SHP77 treated with DMSO at 0.1 percent for 48 hours (cell line): ENCODE results near the gene PRR3.

Experiments
- DNase-seq: peaks from one replicate; lab custom pipeline; 2025; lab: John Stamatoyannopoulos, UW

Gene PRR3

GRCh38 chr6:30537931-30538330 lies 19.2 kb upstream of the PRR3 start:
- no peak for DNase-seq

- DNase-seq, result peak; percentile 59
Measured at GRCh38 chr6:30541515-30542403, 15.3 kb upstream of the PRR3 start.

- DNase-seq, result no peak
Measured at GRCh38 chr6:30542404-30542725, 14.7 kb upstream of the PRR3 start.

GRCh38 chr6:30542915-30543314 lies 14.2 kb upstream of the PRR3 start:
- DNase-seq, result no peak

- no peak for DNase-seq
Measured at GRCh38 chr6:30543821-30544220, 13.3 kb upstream of the PRR3 start.

GRCh38 chr6:30544666-30545272 lies 12.3 kb upstream of the PRR3 start:
- peak; percentile 6 for DNase-seq

GRCh38 chr6:30547454-30547853 lies 9.6 kb upstream of the PRR3 start:
- DNase-seq, result no peak

- no peak for DNase-seq
Measured at GRCh38 chr6:30548375-30548774, 8.7 kb upstream of the PRR3 start.

GRCh38 chr6:30554404-30554803 lies 2.7 kb upstream of the PRR3 start:
- no peak for DNase-seq

- no peak for DNase-seq
Measured at GRCh38 chr6:30554962-30555815, 1.9 kb upstream of the PRR3 start.

GRCh38 chr6:30555816-30556065 lies 1.4 kb upstream of the PRR3 start:
- no peak for DNase-seq

GRCh38 chr6:30556066-30556905 lies 809 bp upstream of the PRR3 start, which contains the start of gene GNL1:
Gene GNL1 (minus strand): TSS chr6:30556489. CDS start chr6:30556203, 286 bp downstream.
- peak; percentile 75 for DNase-seq

GRCh38 chr6:30557683-30557981 lies 537 bp downstream of the PRR3 start:
- no peak for DNase-seq

- DNase-seq, result no peak
Measured at GRCh38 chr6:30560930-30561329, 3.8 kb downstream of the PRR3 start.

GRCh38 chr6:30562470-30563425 lies 5.7 kb downstream of the PRR3 start:
- no peak for DNase-seq

GRCh38 chr6:30564114-30564513 lies 7.0 kb downstream of the PRR3 start:
- DNase-seq, result no peak

GRCh38 chr6:30565772-30566171 lies 8.7 kb downstream of the PRR3 start:
- DNase-seq, result no peak

GRCh38 chr6:30568245-30568644 lies 11.2 kb downstream of the PRR3 start:
- DNase-seq, result no peak

GRCh38 chr6:30570263-30570662 lies 13.2 kb downstream of the PRR3 start:
- no peak for DNase-seq

GRCh38 chr6:30570740-30571074 lies 13.6 kb downstream of the PRR3 start:
- no peak for DNase-seq

GRCh38 chr6:30571075-30571761 lies 14.1 kb downstream of the PRR3 start, which contains the start of gene ABCF1:
Gene ABCF1 (plus strand): TSS chr6:30571442. CDS start chr6:30571488, 46 bp downstream.
- DNase-seq, result peak; percentile 87
